Stimulated activated CD4-positive, alpha-beta T cell treated with anti-CD3 and anti-CD28 coated beads, Interleukin-15, amount 100 ng/mL, for 24 hours (primary cell): ENCODE results near the gene ACSF2.
"Not testable (repeated sequence)": the region's sequence is repeated elsewhere in the genome, so short reads cannot be mapped to it uniquely, and the experiment has no call there.

Experiments used
- DNase-seq: peaks from one replicate; pipeline ENCODE4 v3.0.0-alpha.2; 2020

ACSF2 gene

GRCh38 chr17:50414808-50415207, 11.2 kb upstream of the ACSF2 start:
- DNase-seq, result no peak

- DNase-seq, result not testable (repeated sequence)
Observed at GRCh38 chr17:50419577-50419976, 6.4 kb upstream of the ACSF2 start.

GRCh38 chr17:50420419-50421112, 5.5 kb upstream of the ACSF2 start:
- DNase-seq, result no peak

- DNase-seq, result peak; percentile 11
Observed at GRCh38 chr17:50421308-50422051, 4.5 kb upstream of the ACSF2 start.

- no peak for DNase-seq
Observed at GRCh38 chr17:50422738-50423137, 3.3 kb upstream of the ACSF2 start.

- DNase-seq, result no peak
Observed at GRCh38 chr17:50423553-50424159, 2.4 kb upstream of the ACSF2 start.

GRCh38 chr17:50424246-50424995, 1.6 kb upstream of the ACSF2 start:
- DNase-seq, result no peak

- no peak for DNase-seq
Observed at GRCh38 chr17:50424996-50425681, 879 bp upstream of the ACSF2 start.

- no peak for DNase-seq
Observed at GRCh38 chr17:50426472-50426782, 409 bp downstream of the ACSF2 start.

- peak; percentile 14 for DNase-seq
Observed at GRCh38 chr17:50426814-50427787, 1.1 kb downstream of the ACSF2 start.

GRCh38 chr17:50428126-50428525, 2.1 kb downstream of the ACSF2 start:
- DNase-seq, result not testable (repeated sequence)

GRCh38 chr17:50428831-50429424, 2.9 kb downstream of the ACSF2 start:
- DNase-seq, result no peak

GRCh38 chr17:50429793-50430192, 3.8 kb downstream of the ACSF2 start:
- DNase-seq, result no peak

GRCh38 chr17:50430821-50431618, 5.0 kb downstream of the ACSF2 start:
- no peak for DNase-seq

- no peak for DNase-seq
Observed at GRCh38 chr17:50432125-50432762, 6.2 kb downstream of the ACSF2 start.

- DNase-seq, result no peak
Observed at GRCh38 chr17:50437409-50437808, 11.4 kb downstream of the ACSF2 start.

GRCh38 chr17:50439008-50439407, 13.0 kb downstream of the ACSF2 start:
- no peak for DNase-seq

- no peak for DNase-seq
Observed at GRCh38 chr17:50440172-50440837, 14.3 kb downstream of the ACSF2 start.
